GM19395 (cell line): ENCODE data around the gene ELF3.
"Not testable (repeated sequence)": the region's sequence is repeated elsewhere in the genome, so short reads cannot be mapped to it uniquely, and the experiment has no call there.

Source experiments
- ATAC-seq: cut with Tn5 transposase; IDR thresholded peaks from one replicate; pipeline ENCODE4 v1.9.1; 2021; ENCODE audit warnings: mild to moderate bottlenecking, moderate library complexity; ENCODE audit not compliant: unreplicated experiment

ELF3 gene

GRCh38 chr1:202064889-202065312 is 54.5 kb downstream of the ELF3 start:
- not testable (repeated sequence) for ATAC-seq
